ENCODE results near the gene TLR7.

DNA sequence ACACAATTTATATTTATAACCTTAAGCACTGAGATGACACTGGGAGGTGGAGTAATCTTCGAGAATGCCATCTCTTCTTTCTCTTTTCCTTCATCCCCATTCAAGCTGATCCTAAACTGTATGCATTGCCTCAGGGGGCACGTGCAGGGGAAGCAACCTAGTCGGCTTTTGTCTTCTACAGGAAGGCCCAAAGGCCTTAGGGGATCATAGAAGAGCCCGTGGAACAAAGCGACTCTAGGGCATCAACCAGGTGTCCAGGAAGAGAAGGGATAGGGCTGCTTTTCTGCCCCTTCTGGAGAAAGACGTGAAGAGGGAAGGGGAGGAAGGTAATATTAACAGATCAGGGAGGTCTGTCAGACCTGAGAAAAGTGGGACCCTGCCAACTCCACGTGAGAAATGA is 32.6 kb downstream of the TLR7 start:
- TF ChIP-seq, protein P1, sequence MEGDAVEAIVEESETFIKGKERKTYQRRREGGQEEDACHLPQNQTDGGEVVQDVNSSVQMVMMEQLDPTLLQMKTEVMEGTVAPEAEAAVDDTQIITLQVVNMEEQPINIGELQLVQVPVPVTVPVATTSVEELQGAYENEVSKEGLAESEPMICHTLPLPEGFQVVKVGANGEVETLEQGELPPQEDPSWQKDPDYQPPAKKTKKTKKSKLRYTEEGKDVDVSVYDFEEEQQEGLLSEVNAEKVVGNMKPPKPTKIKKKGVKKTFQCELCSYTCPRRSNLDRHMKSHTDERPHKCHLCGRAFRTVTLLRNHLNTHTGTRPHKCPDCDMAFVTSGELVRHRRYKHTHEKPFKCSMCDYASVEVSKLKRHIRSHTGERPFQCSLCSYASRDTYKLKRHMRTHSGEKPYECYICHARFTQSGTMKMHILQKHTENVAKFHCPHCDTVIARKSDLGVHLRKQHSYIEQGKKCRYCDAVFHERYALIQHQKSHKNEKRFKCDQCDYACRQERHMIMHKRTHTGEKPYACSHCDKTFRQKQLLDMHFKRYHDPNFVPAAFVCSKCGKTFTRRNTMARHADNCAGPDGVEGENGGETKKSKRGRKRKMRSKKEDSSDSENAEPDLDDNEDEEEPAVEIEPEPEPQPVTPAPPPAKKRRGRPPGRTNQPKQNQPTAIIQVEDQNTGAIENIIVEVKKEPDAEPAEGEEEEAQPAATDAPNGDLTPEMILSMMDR (conservative IDR thresholded peaks at IDR 0.05 in 1 of 2, IDR thresholded peaks at IDR 0.05 in 1 of 2; ENCODE audit: low read depth in 1 of 2, low read length in 2 of 2) = no peak
- no peak for TF ChIP-seq EZH2 (IDR thresholded peaks at IDR 0.05; ENCODE audit: low read length, missing control alignments)
